Non-pigmented ciliary epithelial cell (primary cell): Measurements from ENCODE around the gene SKP1.
"Not testable (repeated sequence)": the region's sequence is repeated elsewhere in the genome, so short reads cannot be mapped to it uniquely, and the experiment has no call there.

Source experiments
- DNase-seq: peaks from one replicate; pipeline ENCODE4 v3.0.0-alpha.2; 2010; ENCODE audit warnings: low read depth

The SKP1 gene

DNA sequence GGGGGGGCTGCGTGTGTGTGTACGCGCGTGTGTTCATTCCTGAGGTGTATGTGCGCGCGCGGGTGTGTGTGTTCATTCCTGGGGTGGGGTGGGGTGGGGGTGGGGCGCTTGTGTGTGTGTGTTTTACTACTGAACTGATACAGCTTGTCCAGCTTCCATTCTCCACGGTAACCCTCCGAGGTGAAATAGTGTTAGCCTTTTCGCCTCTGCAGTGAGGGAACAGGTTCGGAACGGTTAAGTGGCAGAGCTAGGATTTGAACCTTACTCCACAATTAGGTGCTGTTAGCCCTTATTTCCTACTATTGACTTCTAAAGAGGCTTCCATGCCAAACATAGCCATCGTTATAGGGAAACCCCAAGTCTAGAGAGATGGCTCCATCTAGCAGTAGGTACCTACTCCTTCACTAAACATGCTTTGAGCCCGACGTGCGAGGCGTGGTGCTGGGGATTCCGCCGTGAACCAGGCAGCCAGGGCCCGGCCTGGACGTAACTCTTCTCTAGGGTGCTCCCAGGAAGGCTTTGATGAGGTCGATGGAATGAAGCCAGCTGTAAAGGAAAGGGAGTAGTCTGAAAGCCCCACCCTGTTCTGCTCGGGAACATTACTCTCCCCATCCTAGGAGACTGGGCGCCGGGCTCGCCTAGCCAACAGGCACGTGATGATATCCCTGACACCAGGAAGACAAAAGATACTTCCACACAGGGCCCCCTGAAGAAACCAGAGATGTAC, 782 bp upstream of the SKP1 start:
- no peak for DNase-seq

DNA sequence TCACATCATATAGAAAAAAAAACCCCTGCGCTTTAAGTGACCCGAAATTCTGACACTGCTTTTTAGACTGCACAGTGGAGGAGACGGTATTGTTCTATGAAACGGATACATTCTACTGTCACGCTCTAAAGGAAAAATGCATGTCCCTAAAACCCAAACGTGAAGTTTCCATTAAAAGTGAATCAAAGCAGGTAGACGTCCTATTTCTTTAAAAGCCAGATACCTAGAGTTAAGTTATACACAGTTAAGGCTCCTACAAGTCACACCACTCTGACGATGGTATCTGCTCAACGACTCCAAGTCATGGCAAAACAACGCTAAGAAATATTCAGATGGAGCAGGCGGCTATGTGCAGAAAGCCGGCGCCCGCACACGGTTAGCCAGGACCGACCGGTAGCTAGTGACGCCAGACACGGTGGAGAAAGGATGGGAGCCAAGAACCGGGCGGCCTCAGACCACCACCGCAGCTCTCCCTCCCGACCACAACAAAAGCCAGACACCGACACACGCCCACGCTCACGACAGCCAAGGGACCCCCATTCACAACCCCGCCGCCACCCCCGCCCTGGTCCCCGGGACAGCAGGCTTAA, 734 bp downstream of the SKP1 start:
- no peak for DNase-seq

DNA sequence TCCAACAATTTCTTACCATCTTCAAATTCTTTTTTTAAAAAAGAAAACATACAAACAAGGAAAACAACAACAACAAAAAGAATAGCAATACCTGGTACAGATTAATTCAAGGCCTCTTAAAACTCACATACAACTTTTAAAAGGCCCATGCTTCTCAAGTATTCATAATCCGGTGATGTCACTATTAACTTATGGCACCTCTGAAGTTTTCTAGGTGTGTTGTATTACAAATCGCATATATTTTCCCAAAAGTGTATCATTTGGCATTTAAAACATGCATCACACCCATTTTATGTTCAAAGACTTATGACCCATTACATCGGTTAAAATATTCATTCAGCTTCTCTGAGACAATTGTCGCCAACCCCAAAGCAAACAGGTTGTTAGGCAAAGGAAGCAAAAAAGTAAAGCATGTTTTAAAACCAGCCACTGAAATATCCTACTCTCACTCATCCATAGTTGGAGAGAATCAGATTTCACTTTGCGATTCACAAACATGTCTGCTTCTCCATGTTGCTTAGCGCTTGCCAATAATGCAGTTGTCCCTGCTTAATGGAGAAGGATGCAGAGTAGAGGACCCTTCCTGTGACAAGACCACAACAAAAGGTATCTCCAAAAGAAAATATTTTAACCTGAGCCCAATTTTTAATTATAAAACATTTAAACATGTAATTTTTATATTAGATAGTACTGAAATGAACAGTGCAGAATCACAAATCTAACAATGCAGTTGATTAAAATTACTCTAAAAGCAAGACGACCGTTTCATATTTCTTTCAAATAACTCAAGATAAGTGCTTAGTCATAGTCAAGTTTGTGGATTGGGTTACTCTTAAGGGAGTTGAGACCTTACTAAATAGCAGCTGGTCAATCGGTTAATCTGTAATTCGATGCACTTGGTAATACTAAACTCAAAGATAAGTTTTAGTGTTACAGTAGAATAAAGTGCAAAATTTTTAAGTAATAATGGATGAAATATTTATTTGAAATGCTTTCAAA, 1.6 kb downstream of the SKP1 start:
- DNase-seq: no peak

DNA sequence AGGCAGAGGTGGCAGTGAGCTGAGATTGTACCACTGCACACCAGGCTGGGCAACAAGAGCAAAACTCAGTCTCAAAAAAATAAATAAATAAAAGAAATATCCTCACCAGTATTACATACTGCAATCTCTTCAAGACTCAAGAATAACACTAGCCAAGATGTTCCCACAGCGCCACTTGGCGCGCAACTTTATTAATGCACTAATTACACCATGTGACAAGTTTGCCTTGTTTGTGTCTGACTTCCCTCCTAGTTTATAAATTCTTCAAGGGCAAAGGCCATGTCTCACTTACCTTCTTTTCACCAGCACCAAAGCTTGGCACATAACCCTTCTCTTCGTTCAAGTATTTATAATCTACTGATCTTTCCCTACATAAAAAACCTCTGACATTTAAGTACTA, 4.8 kb downstream of the SKP1 start:
- DNase-seq: no peak

DNA sequence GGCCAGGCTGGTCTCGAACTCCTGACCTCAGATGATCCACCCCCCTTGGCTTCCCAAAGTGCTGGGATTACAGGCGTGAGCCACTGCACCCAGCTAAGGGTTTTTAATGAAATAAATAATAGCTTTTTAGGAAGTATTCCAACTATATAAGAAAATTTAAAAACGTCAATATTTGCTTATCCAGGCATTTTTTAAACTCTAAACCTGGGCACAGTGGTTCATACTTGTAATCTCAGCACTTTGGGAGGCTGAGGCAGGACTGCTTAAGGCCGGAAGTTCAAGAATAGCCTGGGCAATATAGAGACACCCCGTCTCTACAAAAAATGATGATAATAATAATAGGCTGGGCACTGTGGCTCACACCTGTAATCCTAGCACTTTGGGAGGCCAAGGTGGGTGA, 14.2 kb downstream of the SKP1 start:
- no peak for DNase-seq

DNA sequence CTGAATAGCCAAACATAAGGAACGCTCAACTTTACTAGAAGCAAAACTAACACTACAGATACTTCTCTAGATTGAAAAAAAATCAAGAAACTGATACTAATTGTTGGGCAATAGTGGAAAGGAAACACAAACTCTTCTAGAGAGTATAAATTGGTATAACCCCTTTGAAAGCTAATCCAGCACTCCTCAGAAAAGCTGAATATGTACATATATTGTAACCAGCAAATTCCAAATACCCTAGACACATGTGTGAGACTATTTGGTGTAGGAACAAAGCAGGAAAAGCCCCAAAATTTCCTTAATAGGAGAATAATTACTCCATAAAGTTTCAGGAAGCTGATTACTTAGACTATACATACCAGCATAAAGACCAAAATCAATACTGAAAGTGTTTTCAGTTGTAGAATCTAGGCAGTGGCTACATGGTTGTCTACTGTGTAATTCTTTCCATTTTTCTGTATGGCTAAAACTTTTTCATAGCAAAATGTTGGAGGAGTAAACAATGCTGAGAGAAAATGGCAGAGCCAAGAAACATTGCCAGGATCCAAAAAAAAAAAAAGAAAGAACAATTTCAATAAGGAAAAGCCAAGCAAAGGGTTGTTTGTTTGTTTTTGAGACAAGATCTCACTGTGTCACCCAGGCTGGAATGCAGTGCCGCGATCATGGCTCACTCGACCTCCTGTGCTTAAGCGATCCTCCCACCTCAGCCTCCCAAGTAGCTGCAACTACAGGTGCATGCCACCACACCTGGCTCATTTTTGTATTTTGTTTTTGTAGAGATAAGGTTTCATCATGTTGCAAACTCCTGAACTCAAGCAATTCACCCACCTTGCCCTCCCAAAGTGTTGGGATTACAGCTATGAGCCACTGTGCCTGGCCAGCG, 15.0 kb downstream of the SKP1 start:
- DNase-seq: no peak

DNA sequence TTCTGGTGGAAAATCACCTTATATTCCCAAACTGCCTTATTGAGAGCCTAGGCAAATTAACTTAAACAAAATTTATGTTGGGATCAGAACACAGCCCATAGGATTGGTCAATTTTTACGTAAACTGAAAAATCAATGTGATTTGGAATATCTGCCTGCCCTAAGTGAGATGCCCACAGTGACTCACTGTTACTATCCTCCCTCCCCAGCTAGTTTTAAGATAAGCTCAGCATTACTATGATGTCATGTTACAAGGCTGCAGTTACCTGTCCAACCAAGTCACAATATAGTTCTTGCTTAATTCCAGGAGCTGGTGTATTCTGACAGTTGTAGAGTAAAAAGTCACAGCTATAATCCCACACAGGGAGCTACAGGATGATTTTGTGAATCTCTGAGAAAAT, 23.1 kb downstream of the SKP1 start:
- no peak for DNase-seq

DNA sequence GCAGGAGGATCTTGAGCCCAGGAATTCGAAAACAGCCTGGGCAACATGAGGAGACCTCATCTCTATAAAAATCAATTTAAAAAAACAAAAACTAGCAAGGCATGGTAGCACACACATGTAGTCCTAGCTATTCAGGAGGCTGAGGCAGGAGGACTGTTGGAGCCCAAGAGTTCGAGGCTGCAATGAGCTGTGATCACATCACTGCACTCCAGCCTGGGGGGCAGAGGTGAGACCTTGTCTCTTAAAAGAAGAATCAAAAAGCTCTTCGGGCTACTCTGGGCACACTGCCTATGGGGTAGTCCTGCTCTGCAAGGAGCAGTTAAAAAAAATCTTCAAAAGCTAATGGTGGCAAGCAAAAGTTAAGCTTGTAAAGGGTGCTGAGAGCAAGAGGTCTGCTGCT, 23.5 kb downstream of the SKP1 start:
- no peak for DNase-seq

DNA sequence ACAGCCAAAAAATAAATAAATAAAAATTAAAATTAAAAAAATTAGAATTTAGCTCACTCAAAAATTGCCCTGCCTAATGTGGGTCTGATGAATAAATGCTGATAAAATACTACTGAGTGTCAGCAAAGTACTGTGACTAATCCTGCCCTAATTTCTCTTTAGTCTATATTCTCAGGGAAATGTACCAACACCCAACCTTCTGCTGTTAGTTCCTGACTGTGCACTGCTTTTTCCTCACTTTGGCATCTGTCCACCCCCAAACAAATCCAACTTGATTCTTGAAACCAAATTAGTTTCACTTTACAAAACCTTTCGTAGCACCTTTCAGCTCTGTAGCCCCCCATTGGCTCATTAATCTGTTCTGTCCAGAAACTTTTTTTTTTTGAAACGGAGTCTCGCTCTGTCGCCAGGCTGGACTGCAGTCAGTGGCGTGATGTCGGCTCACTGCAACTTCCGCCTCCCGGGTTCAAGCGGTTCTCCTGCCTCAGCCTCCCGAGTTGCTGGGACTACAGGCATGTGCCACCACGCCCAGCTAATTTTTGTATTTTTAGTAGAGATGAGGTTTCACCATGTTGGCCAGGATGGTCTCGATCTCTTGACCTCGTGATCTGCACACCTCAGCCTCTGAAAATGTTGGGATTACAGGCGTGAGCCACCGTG, 24.4 kb downstream of the SKP1 start:
- DNase-seq: not testable (repeated sequence)

DNA sequence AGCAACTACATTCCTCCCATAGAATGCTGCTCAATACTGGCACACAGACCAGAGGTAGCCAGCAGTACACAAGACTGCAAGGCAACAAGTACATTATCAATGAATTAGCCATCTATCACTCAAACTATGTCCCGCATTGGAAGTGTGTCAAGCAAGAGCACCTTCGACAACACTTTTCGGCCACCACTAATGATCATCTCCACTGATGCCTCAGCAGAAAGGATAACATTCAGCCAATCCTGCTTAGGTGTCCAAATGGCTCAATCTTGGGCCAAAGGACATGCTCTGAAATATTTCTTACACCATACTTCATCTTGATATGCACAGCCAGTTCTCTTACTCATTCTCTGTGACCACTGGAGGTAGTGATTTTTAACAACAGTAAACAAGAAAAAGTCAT, 25.0 kb downstream of the SKP1 start:
- DNase-seq: no peak

DNA sequence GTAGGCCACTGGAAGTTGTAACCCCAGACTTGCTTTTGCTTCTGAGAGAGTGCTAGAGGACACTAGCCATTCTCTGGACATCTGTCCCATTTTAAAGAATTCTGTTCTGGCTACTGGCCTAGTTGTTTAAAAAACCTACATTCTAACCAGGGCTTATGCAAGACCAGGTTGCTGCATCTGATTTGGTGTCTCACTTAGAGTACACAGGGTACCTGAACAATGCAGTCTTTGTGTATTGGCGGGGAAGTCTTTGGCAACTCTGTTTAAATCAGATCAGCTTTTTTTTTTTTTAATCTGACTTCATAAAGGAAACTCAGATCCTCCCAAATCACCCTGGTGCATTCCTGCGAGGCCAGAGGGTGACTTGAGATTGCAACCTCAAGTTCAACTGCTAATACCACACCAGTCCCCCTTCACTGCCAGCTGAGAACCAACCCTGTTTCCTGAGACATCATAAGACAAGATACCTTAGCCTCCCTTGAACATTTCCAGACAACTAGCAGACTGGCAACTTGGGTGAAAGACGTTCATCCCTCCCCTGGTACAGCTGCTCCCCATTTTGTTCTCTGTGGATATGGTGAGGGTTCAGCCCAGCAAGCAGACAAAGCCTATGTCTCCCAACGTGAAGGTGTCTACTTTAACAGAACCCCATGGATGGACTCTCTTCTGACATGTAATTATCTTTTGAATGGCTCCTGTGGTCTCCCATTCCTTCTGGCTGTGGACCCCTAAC, 27.0 kb downstream of the SKP1 start:
- no peak for DNase-seq

DNA sequence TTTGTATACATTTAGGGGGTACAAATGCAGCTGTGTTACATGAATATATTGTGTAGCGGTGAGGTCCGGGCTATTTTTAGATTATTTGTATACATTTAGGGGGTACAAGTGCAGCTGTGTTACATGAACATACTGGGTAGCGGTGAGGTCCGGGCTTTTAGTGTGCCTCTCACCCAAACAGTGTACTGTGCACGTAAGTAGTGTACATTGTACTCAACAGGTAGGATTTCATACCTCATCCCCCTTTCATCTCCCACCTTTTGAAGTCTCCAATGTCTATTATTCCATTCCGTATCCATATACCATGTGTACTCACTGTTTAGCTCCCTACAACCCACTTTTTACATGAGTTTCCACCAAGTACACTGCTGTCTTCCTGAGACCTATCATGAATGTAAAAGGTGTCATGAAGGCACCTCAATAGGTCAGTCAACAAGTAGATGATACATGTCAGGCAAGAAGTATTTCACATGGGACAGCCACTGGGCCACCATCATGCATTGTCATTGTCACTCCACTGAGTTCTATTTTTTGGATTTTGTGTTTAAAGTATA, 27.7 kb downstream of the SKP1 start:
- no peak for DNase-seq

DNA sequence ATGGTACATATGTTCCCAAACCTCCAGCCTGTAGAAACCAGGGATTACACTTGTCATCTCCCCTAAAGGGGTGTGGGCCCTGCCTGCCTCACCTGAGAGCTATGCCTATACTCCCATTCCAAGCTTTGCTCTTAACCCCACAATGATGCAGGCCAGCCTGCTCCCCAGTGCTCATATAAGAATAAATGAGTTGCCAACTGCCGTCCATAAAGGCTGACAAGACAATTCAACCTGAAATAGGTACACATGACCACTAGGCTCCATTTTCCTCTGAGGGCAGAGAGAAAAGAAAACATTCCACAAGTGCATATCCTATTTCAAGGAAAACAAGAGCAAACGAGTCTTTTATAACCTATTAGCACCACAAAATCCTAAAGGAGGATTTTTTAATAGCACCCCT, 28.4 kb downstream of the SKP1 start:
- DNase-seq: no peak

DNA sequence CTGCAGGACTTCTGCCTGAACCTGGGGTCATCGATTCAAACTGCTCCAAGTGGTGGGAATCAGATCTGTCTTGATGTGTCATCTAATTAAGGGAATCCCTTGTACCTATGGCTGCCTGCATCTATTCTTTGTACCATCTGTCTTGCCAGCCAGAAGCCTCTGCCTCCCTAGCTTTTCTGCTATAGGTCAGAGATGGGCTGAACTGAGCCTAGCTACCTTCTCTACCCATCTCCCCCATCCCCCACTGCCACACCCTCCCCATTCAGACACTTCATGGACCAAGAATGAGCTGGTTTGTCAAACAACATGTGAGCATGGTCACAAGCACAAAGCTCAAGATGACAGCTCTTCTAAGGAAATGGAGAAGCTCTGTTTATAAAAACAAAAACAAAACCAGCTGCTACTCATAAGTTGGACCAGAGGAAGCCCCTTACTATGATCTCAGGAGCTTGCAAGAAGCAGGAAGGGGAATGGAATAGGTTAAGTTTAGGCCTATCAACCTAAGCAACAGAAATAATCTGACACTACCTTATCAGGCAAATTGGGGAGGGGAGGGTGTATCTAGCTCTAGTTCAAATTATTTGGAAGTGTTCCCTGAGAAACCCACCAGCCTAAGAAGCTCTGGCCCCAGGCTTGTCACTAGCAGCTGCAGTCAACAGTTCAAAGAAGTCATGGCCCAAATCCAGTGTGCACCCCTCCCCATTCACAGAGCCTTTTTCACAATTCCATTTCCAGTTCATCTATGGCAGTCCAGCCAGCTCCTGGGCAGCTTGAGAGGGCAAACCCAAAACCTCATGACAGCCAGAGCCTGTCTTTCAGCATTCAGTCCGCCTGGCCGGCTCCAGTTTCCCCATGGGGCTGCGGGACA, 29.9 kb downstream of the SKP1 start:
- no peak for DNase-seq

DNA sequence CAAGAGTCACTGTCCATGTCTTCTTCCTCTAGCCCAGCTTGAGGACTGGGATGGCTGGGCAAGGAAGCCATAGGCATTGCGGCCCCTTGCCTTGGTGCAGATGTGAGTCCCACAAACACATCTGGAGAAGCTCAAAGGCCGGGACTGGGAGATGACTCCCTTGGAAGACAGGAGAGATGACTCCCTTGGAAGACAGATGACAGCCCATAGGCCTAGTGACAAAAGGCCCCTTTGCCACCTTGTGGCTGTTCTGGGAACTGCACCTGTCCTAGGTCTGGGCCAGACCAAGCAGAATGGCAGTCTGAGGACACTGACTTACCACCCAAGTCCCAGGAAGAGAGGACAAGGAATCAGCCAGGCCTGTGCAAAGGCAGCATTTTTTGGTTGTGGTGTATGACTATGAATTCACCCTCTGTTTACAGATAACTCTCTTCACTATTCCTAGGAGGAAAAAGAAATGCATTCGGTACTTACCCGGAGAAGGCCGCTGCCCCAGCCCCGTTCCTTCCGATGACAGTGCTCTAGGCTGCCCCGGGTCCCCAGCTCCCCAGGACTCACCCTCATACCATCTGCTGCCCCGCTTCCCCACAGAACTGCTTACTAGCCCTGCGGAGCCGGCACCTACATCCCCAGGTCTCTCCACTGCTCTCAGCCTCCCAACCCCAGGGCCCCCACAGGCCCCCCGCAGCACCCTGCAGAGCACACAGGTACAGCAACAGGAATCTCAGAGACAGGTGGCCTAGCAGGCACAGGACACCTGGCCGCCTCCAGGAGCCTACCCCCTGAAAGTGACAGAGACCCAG, 30.8 kb downstream of the SKP1 start:
- DNase-seq: no peak

DNA sequence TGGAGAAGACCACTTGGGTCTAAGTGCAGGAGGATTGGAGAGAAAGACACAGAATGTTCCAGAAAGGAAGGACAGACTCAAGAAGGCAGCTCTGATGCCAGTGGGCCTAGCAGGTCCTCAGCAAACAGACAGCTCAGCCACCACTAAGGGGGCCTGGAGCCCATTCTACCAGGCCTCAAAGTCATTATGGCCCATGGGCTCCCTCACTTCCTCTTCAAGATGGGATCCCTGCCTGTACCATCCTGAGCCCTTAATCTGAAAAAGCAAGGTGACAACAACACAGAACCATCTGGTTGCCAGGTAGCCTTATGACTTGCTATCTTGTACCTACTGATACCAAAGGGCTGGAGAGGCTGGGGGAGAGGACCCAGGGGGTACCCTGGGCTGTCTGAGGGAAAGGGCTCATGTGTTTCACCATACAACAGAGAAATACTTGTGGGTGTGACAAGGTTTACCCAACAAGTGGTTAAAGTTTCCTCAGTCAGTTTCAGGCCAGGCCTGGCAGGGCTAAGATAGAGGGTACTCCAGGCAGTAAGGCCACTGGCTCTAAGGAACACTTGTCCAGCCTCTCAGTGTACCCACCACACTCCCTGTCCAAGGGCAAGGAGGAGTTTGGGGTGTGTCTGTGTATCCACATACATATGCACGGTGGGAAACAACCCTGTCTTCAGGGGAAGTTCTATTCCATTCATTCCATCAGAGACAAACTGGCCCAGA, 31.6 kb downstream of the SKP1 start:
- no peak for DNase-seq
